ENCODE data around the gene MB.

GRCh38 chr22:35561796-35562526 is 55.2 kb downstream of the MB start:
- no peak for TF ChIP-seq CTCF (IDR thresholded peaks at IDR 0.05; ENCODE audit: low read depth, low read length)
- no peak for TF ChIP-seq EZH2phosphoT487 (IDR thresholded peaks at IDR 0.05; ENCODE audit: low read depth)

All from OCI-LY3 (cell line).